ENCODE results near the gene ARHGAP26.

GRCh38 chr5:143119881-143120341, 349.7 kb downstream of the ARHGAP26 start:
- no peak for TF ChIP-seq SP1 (IDR thresholded peaks at IDR 0.05; ENCODE audit: low read depth)
- no peak for TF ChIP-seq CBX3 (IDR thresholded peaks at IDR 0.05; ENCODE audit: low read depth)
- no peak for TF ChIP-seq CTCF (IDR thresholded peaks at IDR 0.05 in 2 of 3, conservative IDR thresholded peaks at IDR 0.05 in 1 of 3; ENCODE audit: borderline replicate concordance in 1 of 3, insufficient read depth in 1 of 3, low read depth in 2 of 3, low read length in 2 of 3)
- no peak for TF ChIP-seq CEBPB (IDR thresholded peaks at IDR 0.05; ENCODE audit: low read depth)
- TF ChIP-seq POLR2AphosphoS5 (IDR thresholded peaks at IDR 0.05; ENCODE audit: low read depth, low read length) = no peak
- no peak for TF ChIP-seq JUND (IDR thresholded peaks at IDR 0.05)
- TF ChIP-seq POLR2A (IDR thresholded peaks at IDR 0.05; ENCODE audit: borderline replicate concordance, extremely low read depth, insufficient read depth, insufficient read length) = no peak
- no peak for TF ChIP-seq FOSL1 (IDR thresholded peaks at IDR 0.05; ENCODE audit: low read depth)
- no peak for TF ChIP-seq REST (IDR thresholded peaks at IDR 0.05; ENCODE audit: low read depth)
- no peak for TF ChIP-seq YY1 (IDR thresholded peaks at IDR 0.05; ENCODE audit: extremely low read depth, insufficient replicate concordance, low read depth, low read length)
- no peak for TF ChIP-seq EZH2 (IDR thresholded peaks at IDR 0.05)
- TF ChIP-seq MAX (IDR thresholded peaks at IDR 0.05) = no peak
- no peak for TF ChIP-seq ZFX (IDR thresholded peaks at IDR 0.05)
